ENCODE data around the gene FAM149A. TPM values are rescaled to one million over a fixed set of nuclear protein-coding genes. Genes with fewer than 3 reads are reported as not detected.

Gene FAM149A
- total RNA-seq, 2 experiments from 2014 or later, result not detected

DNA sequence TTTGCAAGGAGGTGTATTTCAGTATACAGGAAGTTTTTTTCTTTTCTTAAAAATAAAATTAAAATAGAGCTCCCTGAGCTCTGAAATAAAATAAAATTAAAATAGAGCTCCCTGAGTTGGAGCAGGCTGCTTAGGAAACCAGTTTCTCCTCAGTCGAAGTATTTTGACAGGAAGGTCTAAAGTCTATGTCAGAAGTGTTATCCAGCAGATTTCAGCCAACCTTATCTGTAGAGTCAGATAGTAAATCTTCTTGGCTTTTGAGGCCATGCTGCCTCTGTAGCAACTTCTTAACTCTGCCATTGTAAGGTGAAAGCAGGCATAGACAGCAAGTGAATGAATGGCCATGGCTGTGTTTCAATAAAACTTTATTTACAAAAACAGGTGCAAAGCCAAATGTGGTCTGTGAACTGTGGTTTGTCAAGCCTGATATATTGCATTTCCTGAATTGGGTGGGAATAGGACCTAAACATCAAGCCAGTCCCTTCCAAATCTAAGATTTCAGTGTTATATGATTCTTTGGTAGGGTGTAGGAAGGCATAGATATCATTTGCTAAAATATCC lies 113.3 kb downstream of the FAM149A start:
- no peaks in the 10 kb centered on the region for H3K9me3 ChIP-seq (ENCODE audit: low read length)
- no peaks in the 10 kb centered on the region for H3K36me3 ChIP-seq (ENCODE audit: insufficient read depth, low read length)
- no peaks in the 10 kb centered on the region for H3K9me2 ChIP-seq (ENCODE audit: insufficient read depth, low read length)
- H3K4me2 ChIP-seq (ENCODE audit: low read length), result no peak overlapping the region
- TF ChIP-seq, protein P1, sequence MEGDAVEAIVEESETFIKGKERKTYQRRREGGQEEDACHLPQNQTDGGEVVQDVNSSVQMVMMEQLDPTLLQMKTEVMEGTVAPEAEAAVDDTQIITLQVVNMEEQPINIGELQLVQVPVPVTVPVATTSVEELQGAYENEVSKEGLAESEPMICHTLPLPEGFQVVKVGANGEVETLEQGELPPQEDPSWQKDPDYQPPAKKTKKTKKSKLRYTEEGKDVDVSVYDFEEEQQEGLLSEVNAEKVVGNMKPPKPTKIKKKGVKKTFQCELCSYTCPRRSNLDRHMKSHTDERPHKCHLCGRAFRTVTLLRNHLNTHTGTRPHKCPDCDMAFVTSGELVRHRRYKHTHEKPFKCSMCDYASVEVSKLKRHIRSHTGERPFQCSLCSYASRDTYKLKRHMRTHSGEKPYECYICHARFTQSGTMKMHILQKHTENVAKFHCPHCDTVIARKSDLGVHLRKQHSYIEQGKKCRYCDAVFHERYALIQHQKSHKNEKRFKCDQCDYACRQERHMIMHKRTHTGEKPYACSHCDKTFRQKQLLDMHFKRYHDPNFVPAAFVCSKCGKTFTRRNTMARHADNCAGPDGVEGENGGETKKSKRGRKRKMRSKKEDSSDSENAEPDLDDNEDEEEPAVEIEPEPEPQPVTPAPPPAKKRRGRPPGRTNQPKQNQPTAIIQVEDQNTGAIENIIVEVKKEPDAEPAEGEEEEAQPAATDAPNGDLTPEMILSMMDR (conservative IDR thresholded peaks at IDR 0.05; ENCODE audit: low read length), result no peak
- no peak for TF ChIP-seq EZH2phosphoT487 (IDR thresholded peaks at IDR 0.05; ENCODE audit: borderline replicate concordance, low read depth, low read length)
- no peak for DNase-seq (ENCODE audit: low spot score)
- no peaks in the 10 kb centered on the region for H4K20me1 ChIP-seq (ENCODE audit: insufficient read depth, low read length)
- ChIA-PET POLR2A (interaction anchor here (1.1 kb wide), 1 partner anchor 26 kb away, joined by 3 read pairs; no protein-coding TSS in a partner anchor), CTCF (ENCODE audit: unreplicated experiment) (no interaction called here)
- no TSS peak for BruUV-seq (replicated peaks)
- H3K27ac ChIP-seq (ENCODE audit: low read depth, low read length, poor library complexity, severe bottlenecking), result no peak overlapping the region
- intact Hi-C loops (cut with micrococcal nuclease; ENCODE audit: unreplicated experiment), result no loop called here
- no peaks in the 10 kb centered on the region for H3K79me2 ChIP-seq (ENCODE audit: insufficient read depth, low read depth, low read length)
- H3K4me3 ChIP-seq (ENCODE audit: low read depth, low read length, poor library complexity, severe bottlenecking), result no peak overlapping the region
- no peak overlapping the region for H2AFZ ChIP-seq (ENCODE audit: low read length)
- no peaks in the 10 kb centered on the region for H3K4me1 ChIP-seq (ENCODE audit: insufficient read depth, low read length, poor library complexity, severe bottlenecking)

DNA sequence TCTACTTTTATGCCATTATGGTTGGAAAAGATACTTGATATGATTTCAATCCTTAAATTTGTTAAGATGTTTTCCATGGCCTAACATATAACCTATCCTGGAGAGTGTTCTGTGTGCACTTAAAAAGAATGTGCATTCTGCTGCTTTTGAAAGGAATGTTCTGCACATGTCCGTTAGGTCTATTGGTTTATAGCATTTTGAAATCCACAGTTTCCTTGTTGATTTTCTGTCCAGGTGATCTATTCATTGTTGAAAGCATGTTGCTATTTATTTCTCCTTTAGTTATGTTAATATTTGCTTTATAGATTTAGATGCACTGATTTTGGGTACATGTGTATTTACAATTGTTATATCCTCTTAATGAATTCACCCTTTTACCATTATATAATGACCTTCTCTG lies 117.1 kb downstream of the FAM149A start:
- CTCF ChIA-PET (ENCODE audit: unreplicated experiment), result no interaction called here
- no peak for DNase-seq (ENCODE audit: low spot score)
- 0 out of 2 replicates have a peak, but pooled peaks cover 6% of the 10 kb centered on the region for H3K9me3 ChIP-seq (ENCODE audit: low read length)
- H3K4me2 ChIP-seq (ENCODE audit: low read length), result no peak overlapping the region
- H2AFZ ChIP-seq (ENCODE audit: low read length), result no peak overlapping the region
- intact Hi-C loops (cut with micrococcal nuclease; ENCODE audit: unreplicated experiment), result no loop called here
- H3K9me2 ChIP-seq (ENCODE audit: insufficient read depth, low read length), result no peaks in the 10 kb centered on the region
- H3K79me2 ChIP-seq (ENCODE audit: insufficient read depth, low read depth, low read length), result no peaks in the 10 kb centered on the region
- POLR2A ChIA-PET, result interaction anchor here (0.5 to 0.6 kb wide), 2 partner anchors 643 to 1940 kb away, joined by 3 read pairs; no protein-coding TSS in a partner anchor
- BruUV-seq (replicated peaks), result no TSS peak
- no peaks in the 10 kb centered on the region for H3K36me3 ChIP-seq (ENCODE audit: insufficient read depth, low read length)
- H3K4me1 ChIP-seq (ENCODE audit: insufficient read depth, low read length, poor library complexity, severe bottlenecking), result no peaks in the 10 kb centered on the region
- no peak for TF ChIP-seq EZH2phosphoT487 (IDR thresholded peaks at IDR 0.05; ENCODE audit: borderline replicate concordance, low read depth, low read length)
- TF ChIP-seq, protein P1 (conservative IDR thresholded peaks at IDR 0.05; ENCODE audit: low read length), result no peak
- no peak overlapping the region for H3K27ac ChIP-seq (ENCODE audit: low read depth, low read length, poor library complexity, severe bottlenecking)
- no peaks in the 10 kb centered on the region for H4K20me1 ChIP-seq (ENCODE audit: insufficient read depth, low read length)
- H3K4me3 ChIP-seq (ENCODE audit: low read depth, low read length, poor library complexity, severe bottlenecking), result no peak overlapping the region

Small RNA genes lying within 50 kb of the gene (small RNA-seq; reads per million reads assigned to genes)
- not detected for gene RF00322

Other genes starting within 250 kb of the FAM149A start
- 0.26 and 0.38 TPM in 2 replicates for gene TLR3, start 35.5 kb upstream of the FAM149A start, total RNA-seq (2014; rRNA removed; shearing (Covaris generic))
- gene TLR3, start 35.5 kb upstream of the FAM149A start, total RNA-seq (2022), result 0.53 and 0.77 TPM in 2 replicates
- 6.2 and 6.9 TPM in 2 replicates for gene CYP4V2, start 86.9 kb downstream of the FAM149A start, total RNA-seq (2014; rRNA removed; shearing (Covaris generic))
- gene CYP4V2, start 86.9 kb downstream of the FAM149A start, total RNA-seq (2022), result 10.8 and 12.5 TPM in 2 replicates
- gene KLKB1, start 122.8 kb downstream of the FAM149A start, total RNA-seq (2014; rRNA removed; shearing (Covaris generic)), result 0.57 TPM in 1 of 2 replicates, not detected in the other
- 0.24 TPM in 1 of 2 replicates, not detected in the other for gene KLKB1, start 122.8 kb downstream of the FAM149A start, total RNA-seq (2022)
- not detected in 2 replicates for gene F11, start 161.5 kb downstream of the FAM149A start, total RNA-seq (2014; rRNA removed; shearing (Covaris generic))
- gene F11, start 161.5 kb downstream of the FAM149A start, total RNA-seq (2022), result not detected in 2 replicates